ENCODE measurements around the gene UBL3.

UBL3 gene

DNA sequence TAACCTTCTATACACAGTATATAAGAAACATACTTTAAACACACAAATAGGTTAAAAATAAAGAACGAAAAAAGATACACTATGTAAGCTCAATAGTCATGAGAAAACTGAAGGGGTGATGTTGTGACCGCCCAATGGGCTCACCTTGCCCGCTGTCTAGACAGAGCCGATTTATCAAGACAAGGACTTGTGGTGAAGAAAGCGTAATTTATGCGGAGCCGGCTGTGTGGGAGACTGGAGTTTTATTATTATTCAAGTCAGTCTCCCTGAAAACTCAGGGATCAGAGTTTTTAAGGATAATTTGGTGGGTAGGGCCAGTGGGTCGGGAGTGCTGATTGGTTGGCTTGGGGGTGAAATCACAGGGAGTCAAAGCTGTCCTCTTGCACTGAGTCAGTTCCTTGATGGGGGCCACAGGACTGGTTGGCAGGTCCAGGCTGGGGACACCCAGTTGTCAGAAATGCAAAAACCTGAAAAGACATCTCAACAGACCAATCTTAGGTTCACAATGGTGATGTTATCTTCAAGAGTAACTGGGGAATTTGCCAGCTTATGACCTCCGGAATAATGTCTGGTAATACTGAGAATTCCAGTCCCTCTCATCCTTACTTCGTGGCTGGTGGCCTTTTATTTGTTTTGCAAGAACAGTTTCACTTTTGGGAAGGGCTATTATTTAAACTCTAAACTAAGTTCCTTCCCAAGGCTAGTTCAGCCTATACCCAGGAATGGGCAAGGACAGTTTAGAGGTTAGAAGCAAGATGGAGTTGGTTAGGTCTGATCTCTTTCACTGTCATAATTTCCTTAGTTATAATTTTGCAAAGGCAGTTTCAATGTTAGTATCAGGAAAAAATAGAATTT, 96.6 kb downstream of the UBL3 start:
- no peak for DNase-seq

DNA sequence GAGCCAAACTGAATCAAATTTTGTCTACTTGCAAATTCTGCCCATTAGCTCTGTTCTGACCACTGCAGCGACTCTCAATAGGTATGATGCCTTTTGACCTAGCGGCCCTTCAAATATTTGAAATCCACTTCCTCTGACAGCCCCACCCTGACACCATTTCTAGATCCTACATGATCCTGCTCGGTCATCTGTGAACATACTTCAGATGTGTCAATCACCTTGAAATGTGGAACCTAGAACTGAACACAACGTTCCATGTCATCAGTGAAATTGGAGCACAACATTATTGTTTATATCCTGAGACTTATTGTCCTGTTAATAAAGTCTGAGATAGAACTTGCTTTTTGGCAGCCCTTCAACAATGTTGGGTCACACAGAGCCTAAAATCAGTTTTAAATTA, 98.2 kb downstream of the UBL3 start:
- DNase-seq = no peak

GRCh38 chr13:29750183-29750530, 100.3 kb downstream of the UBL3 start:
- no peak for DNase-seq

DNA sequence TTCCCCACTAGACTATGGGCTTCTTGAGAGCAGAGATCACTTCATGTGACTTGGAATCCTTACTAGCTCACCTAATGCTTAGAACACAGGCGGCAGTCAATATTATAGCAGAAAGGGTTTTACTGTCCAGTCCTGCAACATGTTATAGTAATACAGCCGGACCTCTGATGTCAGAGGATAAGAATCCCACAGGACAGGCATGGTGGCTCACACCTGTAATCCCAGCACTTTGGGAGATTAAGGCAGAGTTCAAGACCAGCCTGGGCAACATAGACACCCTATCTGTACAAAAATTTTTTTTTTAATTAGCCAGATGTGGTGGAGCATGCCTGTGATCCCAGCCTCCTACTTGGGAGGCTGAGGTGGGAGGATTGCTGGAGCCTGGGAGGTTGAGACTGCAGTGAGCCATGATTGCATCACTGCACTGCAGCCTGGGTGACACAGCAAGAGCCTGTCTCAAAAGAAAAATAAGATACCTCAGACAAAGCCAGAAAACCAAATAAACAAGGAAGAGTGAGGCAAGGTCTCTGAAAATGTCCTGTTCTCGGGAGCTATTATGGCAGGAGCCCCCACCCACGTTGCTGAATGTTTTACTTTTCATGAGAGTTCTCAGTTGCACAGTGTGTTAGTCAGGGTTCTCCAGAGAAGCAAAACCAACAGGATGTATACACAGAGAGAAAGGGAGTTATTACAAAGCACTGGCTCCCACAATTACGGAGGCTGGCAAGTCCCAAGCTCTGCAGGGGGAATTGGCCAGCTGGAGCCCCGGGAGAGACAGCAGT, 100.8 kb downstream of the UBL3 start:
- no peak for DNase-seq

DNA sequence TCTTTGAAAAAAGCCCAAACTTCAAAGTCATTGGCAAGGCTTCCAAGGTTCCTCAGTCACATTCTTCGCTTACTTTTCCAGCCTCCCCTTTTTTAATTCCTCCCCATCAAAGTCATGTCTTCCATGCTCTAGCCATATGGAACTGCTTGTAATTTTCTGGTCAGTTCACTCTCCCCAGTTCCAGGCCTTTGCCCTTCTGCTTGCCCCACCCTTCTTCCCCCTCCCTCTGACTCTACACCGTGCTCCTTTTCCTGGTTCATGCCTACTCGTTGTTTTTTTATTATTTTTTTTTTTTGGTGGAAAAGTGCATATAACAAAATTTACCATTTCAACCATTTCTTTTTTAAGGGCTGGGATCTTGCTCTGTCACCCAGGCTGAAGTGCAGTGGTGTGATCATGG, 102.3 kb downstream of the UBL3 start:
- DNase-seq = no peak

- DNase-seq = no peak
Observed at GRCh38 chr13:29746148-29746677, 104.2 kb downstream of the UBL3 start.

- no peak for DNase-seq
Observed at GRCh38 chr13:29745704-29746103, 104.7 kb downstream of the UBL3 start.

DNA sequence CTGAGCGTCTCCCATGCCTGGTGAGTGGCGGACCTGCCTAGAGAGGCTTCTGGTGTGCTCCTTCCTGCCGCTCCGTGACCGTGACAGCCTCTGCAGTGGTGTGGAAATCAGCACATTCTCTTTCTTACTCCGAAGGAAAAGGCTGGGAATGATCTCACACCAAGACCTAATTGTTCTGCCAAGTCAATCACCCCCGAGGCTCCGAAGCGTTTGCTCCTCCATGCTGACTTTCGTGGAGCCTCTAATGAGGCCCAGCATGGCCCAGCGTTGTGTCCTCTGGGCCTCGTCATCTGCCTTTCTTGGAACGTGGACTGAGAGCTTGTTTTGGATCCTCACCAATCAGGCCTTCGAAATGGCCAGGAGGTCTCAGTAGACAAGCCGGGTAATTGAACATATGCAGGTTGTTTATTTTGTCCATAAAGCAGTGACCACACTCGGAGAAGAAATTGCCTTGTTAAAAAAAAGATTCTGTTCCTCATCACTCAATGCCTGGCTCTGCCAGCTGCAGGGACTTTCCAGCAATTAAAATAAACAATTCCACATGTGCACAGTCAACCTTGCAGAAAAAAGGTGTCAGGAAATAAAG, 107.1 kb downstream of the UBL3 start:
- DNase-seq = no peak

DNA sequence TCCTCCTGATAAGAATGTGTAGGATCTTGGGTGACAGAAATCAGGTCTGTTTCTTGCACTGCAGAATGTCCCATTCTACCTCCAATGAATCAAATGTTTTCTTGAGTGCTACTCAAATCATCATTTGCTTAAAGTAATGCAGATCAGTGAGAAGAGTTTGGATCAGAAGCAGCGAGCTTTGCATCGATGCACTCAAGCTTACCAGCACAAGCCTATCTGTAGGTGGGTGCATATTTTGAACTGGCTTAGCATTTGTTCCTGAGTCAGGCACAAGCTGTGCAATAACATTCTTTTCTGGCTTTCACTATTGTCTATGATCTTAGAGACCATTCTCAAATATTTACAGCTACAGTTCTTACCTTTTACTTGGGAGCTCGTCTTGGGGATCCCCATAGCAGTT, 109.5 kb downstream of the UBL3 start:
- no peak for DNase-seq

- no peak for DNase-seq
Observed at GRCh38 chr13:29737061-29737460, 113.4 kb downstream of the UBL3 start.

GRCh38 chr13:29733147-29733611, 117.2 kb downstream of the UBL3 start:
- DNase-seq = no peak

GRCh38 chr13:29730253-29730652, 120.2 kb downstream of the UBL3 start:
- DNase-seq = no peak

DNA sequence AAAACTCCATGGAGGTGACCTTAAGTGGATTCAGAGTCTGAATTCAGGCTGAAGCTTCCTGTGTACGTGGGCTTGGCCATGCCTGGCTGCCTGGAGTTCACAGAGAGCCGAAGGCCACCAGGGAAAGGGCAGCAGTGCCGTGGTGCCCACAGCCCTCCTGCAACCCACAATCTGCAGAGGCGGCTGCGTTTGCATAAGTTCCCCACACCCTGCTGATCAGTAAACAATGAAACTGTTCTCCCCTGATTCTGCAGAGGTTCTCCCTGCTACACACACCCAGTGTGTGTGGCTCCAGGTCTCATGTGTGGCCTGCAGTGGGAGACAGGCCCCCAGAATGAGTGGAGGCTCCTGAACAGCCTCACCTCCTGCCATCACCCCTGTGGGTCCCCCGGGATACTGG, 128.0 kb downstream of the UBL3 start:
- DNase-seq = no peak

DNA sequence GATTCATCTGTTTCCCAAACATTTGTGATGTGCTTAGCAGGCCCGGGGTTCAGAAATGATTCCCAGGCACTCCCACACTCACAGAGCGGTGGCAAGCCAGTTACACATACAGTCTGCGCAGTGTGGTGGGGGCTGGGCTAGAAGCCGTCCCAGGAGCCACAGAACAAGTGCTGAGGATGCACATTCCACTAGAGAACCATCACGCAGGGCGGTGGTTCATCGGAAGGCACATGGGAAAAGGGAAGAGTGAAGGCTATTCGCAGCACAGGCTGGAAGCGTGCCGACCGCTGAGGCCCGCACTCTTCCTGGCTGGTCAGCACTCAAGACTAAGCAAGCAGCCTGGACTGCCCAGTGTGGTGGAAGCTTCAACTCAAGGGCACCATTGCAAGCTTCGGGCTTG, 128.7 kb downstream of the UBL3 start:
- DNase-seq = no peak

DNA sequence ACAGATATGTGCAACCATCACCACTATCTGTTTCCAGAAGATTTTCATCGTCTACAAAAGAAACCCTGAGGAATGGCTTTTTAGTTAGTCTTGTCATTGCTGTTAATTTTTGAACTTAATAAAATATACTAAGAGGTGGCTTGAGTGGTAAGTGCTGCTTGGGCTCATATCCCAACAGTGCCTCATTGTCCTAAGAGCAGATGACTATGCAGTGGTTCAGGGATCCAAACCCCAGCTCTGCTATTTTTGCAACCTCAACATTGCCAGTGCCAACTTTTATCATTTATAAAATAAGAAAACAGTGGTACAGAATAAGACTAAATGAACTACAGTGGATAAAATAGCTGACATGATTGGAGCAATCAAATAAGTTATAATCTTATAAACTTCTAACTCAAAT, 131.7 kb downstream of the UBL3 start:
- no peak for DNase-seq

GRCh38 chr13:29716493-29716892, 133.9 kb downstream of the UBL3 start:
- no peak for DNase-seq

Measured in HCEC 1CT (cell line).